ENCODE measurements around the gene WNT3A. TPM values are rescaled to one million over a fixed set of nuclear protein-coding genes. Genes with fewer than 3 reads are reported as not detected.

Gene WNT3A
- total RNA-seq, 4 donors from 2014 or later: 1.9 to 4.1 (median 3.5) TPM

- peak; percentile 88 to 97 for DNase-seq (ENCODE audit: low spot score in 2 of 2)
- peak within 1 kb of the TSS; percentile 99 for H3K4me3 ChIP-seq (ENCODE audit: low read depth, poor library complexity, severe bottlenecking)
- TF ChIP-seq POLR2A (IDR thresholded peaks at IDR 0.05): peak in 1 of 2 donors; percentile 92
- TF ChIP-seq CTCF (IDR thresholded peaks at IDR 0.05): no peak
- WGBS, 2 donors: 0 to 1% methylated on average over 8 to 29 of the region's 87 CpGs
- intact Hi-C loops (cut with DNase I; ENCODE audit: low total_unique reads): no loop called here
Observed at GRCh38 chr1:228082214-228082917, 75.6 kb downstream of the WNT3A start, which contains the start of gene ARF1. Gene ARF1, plus strand, starts transcription at chr1:228082708. Its CDS starts 14,407 bp downstream, at chr1:228097115.

- intact Hi-C loops (cut with DNase I; ENCODE audit: low total_unique reads): no loop called here
- TF ChIP-seq CTCF (IDR thresholded peaks at IDR 0.05): no peak
- no peak for TF ChIP-seq POLR2A (IDR thresholded peaks at IDR 0.05)
- peak overlapping the region; percentile 99 for H3K4me3 ChIP-seq (ENCODE audit: low read depth, poor library complexity, severe bottlenecking)
- DNase-seq (ENCODE audit: low spot score in 2 of 2): peak; percentile 58 to 94
- WGBS, 2 donors: 1% methylated on average over 30 to 41 of the region's 79 CpGs
Observed at GRCh38 chr1:228082918-228083870, 76.4 kb downstream of the WNT3A start.

- DNase-seq (ENCODE audit: low spot score in 2 of 2): no peak
Observed at GRCh38 chr1:228083871-228084278, 77.1 kb downstream of the WNT3A start.

GRCh38 chr1:228084325-228084724 lies 77.5 kb downstream of the WNT3A start:
- WGBS, 2 donors: 6 to 9% methylated on average over 3 of the region's 3 CpGs
- TF ChIP-seq CTCF (IDR thresholded peaks at IDR 0.05) (no peak), POLR2A (IDR thresholded peaks at IDR 0.05) (no peak)
- DNase-seq (ENCODE audit: low spot score in 2 of 2): peak in 1 of 2 donors; percentile 51
- H3K4me3 ChIP-seq (ENCODE audit: low read depth, poor library complexity, severe bottlenecking): peak overlapping the region; percentile 99
- intact Hi-C loops (cut with DNase I; ENCODE audit: low total_unique reads): no loop called here

More at GRCh38 chr1:228083871-228084278, 77.1 kb downstream of the WNT3A start:
- intact Hi-C loops (cut with DNase I; ENCODE audit: low total_unique reads): no loop called here
- H3K4me3 ChIP-seq (ENCODE audit: low read depth, poor library complexity, severe bottlenecking): peak overlapping the region; percentile 99
- 1 to 2% methylated on average over 17 of the region's 17 CpGs for WGBS, 2 donors
- TF ChIP-seq CTCF (IDR thresholded peaks at IDR 0.05): no peak
- no peak for TF ChIP-seq POLR2A (IDR thresholded peaks at IDR 0.05)

GRCh38 chr1:228084797-228085196 lies 78.0 kb downstream of the WNT3A start:
- TF ChIP-seq CTCF (IDR thresholded peaks at IDR 0.05): no peak
- no peak for TF ChIP-seq POLR2A (IDR thresholded peaks at IDR 0.05)
- no peak overlapping the region for H3K4me3 ChIP-seq (ENCODE audit: low read depth, poor library complexity, severe bottlenecking)
- 51 to 57% methylated on average over 5 of the region's 5 CpGs for WGBS, 2 donors
- intact Hi-C loops (cut with DNase I; ENCODE audit: low total_unique reads): no loop called here
- DNase-seq (ENCODE audit: low spot score in 2 of 2): no peak
